Testis (tissue), 3 donors: ENCODE measurements around the gene SHISA6. TPM values are rescaled to one million over a fixed set of nuclear protein-coding genes. Genes with fewer than 3 reads are reported as not detected.

ENCODE experiments used
- DNase-seq: peaks from one replicate; pipeline ENCODE4 v3.0.0-alpha.2; 2019
- H3K27ac ChIP-seq, 2 donors: fragments of 200-600 bp; sonication (generic); one replicate each; pipeline ENCODE4 v1.5.1; 2019
- H3K27me3 ChIP-seq: fragments of 200-600 bp; sonication (generic); one replicate; pipeline ENCODE4 v1.5.1; 2019
- H3K36me3 ChIP-seq: fragments of 200-600 bp; sonication (generic); one replicate; pipeline ENCODE4 v1.5.1; 2017; ENCODE audit warnings: low read depth; ENCODE audit errors: missing control alignments
- H3K4me1 ChIP-seq: fragments of 200-600 bp; sonication (generic); one replicate; pipeline ENCODE4 v1.5.1; 2019
- H3K4me3 ChIP-seq, 2 donors: fragments of 200-600 bp; sonication (generic); one replicate each; pipeline ENCODE4 v1.5.1; 2017 to 2019
- H3K9me3 ChIP-seq: fragments of 200-600 bp; sonication (generic); one replicate; pipeline ENCODE4 v1.5.1; 2017
- CTCF ChIP-seq, 3 experiments: fragments of 450-650 bp in 2 of 3; fragments of 200-600 bp in 1 of 3; sonication (generic) in 1 of 3; IDR thresholded peaks; one replicate each; pipeline ENCODE4 v1.5.1; 2016 to 2019; ENCODE audit warnings: antibody characterized with exemption in 3 of 3, mild to moderate bottlenecking in 2 of 3, moderate library complexity in 1 of 3
- POLR2A ChIP-seq: fragments of 450-650 bp; IDR thresholded peaks from one replicate; pipeline ENCODE4 v1.6.1; 2017; ENCODE audit warnings: antibody characterized with exemption, mild to moderate bottlenecking, moderate library complexity
- WGBS, 2 donors: methylation state at CpG; one replicate each; pipeline ENCODE4 v1.1.5; 2018; 5-methylcytosine and 5-hydroxymethylcytosine counted together
- intact Hi-C: fragments of 100-400 bp; cut with DNase I; formaldehyde crosslinking; loops from one replicate; pipeline ENCODE4 v1.15.1; 2023; ENCODE audit warnings: low total_unique reads
- polyA plus RNA-seq: library from polyadenylated mRNA; stranded (reverse); fragments of 350-450 nt; fragmentation: Illumina TruSeq; extraction: RNeasy Lipid Tissue Mini Kit (QIAGEN cat#74804); gene quantifications from one replicate; pipeline ENCODE4 v1.2.3, GENCODE V29; 2014; ENCODE audit warnings: low read depth, low replicate concordance; ENCODE audit not compliant: insufficient read depth
- total RNA-seq, 2 donors: library from RNA; depleted of rRNA; stranded (reverse); fragments of >200 nt; gene quantifications; one replicate each; pipeline ENCODE4 v1.2.3, GENCODE V29; 2016

SHISA6 gene
- total and polyA plus RNA-seq, 3 donors from 2014 or later = 4.0 to 10.3 (median 7.5) TPM

GRCh38 chr17:11251561-11252107 lies 10.6 kb downstream of the SHISA6 start:
- Histone ChIP-seq H3K9me3 (no peaks in the 10 kb centered on the region), H3K36me3 (no peaks in the 10 kb centered on the region), H3K4me1 (no peaks in the 10 kb centered on the region), H3K27ac (no peak overlapping the region), H3K4me3 (no peak overlapping the region), H3K27me3 (no peaks in the 10 kb centered on the region)
- WGBS, 2 donors = 60 to 61% methylated on average over 11 of the region's 11 CpGs
- no peak for DNase-seq
- TF ChIP-seq CTCF (IDR thresholded peaks at IDR 0.05) (no peak), POLR2A (no peak)
- intact Hi-C loops = no loop called here

- intact Hi-C loops = no loop called here
These were observed 11.1 kb downstream of the SHISA6 start for GRCh38 chr17:11252146-11252545.

GRCh38 chr17:11256877-11257276 lies 15.9 kb downstream of the SHISA6 start:
- Histone ChIP-seq H3K4me1 (no peaks in the 10 kb centered on the region), H3K27ac (no peak overlapping the region), H3K9me3 (no peaks in the 10 kb centered on the region), H3K36me3 (no peaks in the 10 kb centered on the region), H3K27me3 (no peaks in the 10 kb centered on the region), H3K4me3 (no peak overlapping the region)
- no peak for TF ChIP-seq CTCF (IDR thresholded peaks at IDR 0.05)
- no peak for TF ChIP-seq POLR2A
- intact Hi-C loops = no loop called here
- 77 to 78% methylated on average over 11 of the region's 11 CpGs for WGBS, 2 donors
- no peak for DNase-seq

More at GRCh38 chr17:11252146-11252545, 11.1 kb downstream of the SHISA6 start:
- no peak overlapping the region for H3K27ac ChIP-seq
- no peak overlapping the region for H3K4me3 ChIP-seq
- DNase-seq = no peak
- WGBS, 2 donors = 60 to 80% methylated on average over 11 of the region's 11 CpGs
- no peaks in the 10 kb centered on the region for H3K4me1 ChIP-seq
- no peaks in the 10 kb centered on the region for H3K27me3 ChIP-seq
- H3K36me3 ChIP-seq = no peaks in the 10 kb centered on the region
- no peak for TF ChIP-seq POLR2A
- TF ChIP-seq CTCF (IDR thresholded peaks at IDR 0.05) = no peak
- H3K9me3 ChIP-seq = no peaks in the 10 kb centered on the region

- no peak overlapping the region for H3K4me3 ChIP-seq
- no peaks in the 10 kb centered on the region for H3K36me3 ChIP-seq
- DNase-seq = no peak
- H3K9me3 ChIP-seq = no peaks in the 10 kb centered on the region
- WGBS, 2 donors = 70 to 82% methylated on average over 2 of the region's 2 CpGs
- no peaks in the 10 kb centered on the region for H3K27me3 ChIP-seq
- intact Hi-C loops = no loop called here
- no peak for TF ChIP-seq POLR2A
- peak in 1 of 3 experiments; percentile 57 for TF ChIP-seq CTCF (IDR thresholded peaks at IDR 0.05)
- H3K27ac ChIP-seq = no peak overlapping the region
- no peaks in the 10 kb centered on the region for H3K4me1 ChIP-seq
These were observed 23.3 kb downstream of the SHISA6 start for GRCh38 chr17:11264183-11264871.
